Keratinocyte (primary cell): ENCODE measurements around the gene RNF13. TPM values are rescaled to one million over a fixed set of nuclear protein-coding genes. Genes with fewer than 3 reads are reported as not detected.

Source experiments
- DNase-seq: peaks from one replicate; pipeline ENCODE4 v3.0.0-alpha.2; 2011; ENCODE audit warnings: low read depth, missing footprints, low spot score
- FAIRE-seq: peaks from 2 replicates; lab custom pipeline; 2011; peaks lifted over from hg19 to GRCh38; lab: Jason Lieb, UNC
- H2AFZ ChIP-seq: 2 replicates; pipeline ENCODE4 v1.6.0; 2012; ENCODE audit warnings: low read length, control low read depth, inconsistent platforms; ENCODE audit not compliant: control insufficient read depth
- H3K27ac ChIP-seq: 2 replicates; pipeline ENCODE4 v1.5.1; 2011; ENCODE audit warnings: low read length; ENCODE audit not compliant: control insufficient read depth, insufficient read depth
- H3K27me3 ChIP-seq: 3 replicates; pipeline ENCODE4 v1.6.0; 2011; ENCODE audit warnings: low read length; ENCODE audit not compliant: control insufficient read depth, insufficient read depth; ENCODE audit errors: extremely low read depth
- H3K36me3 ChIP-seq, 2 experiments: 2 replicates in 1 of 2; 3 replicates in 1 of 2; pipeline ENCODE4 v1.5.1; 2011; ENCODE audit warnings: low read length in 2 of 2, mild to moderate bottlenecking in 1 of 2; ENCODE audit not compliant: control insufficient read depth in 2 of 2, insufficient read depth in 2 of 2; ENCODE audit errors: extremely low read depth in 1 of 2
- H3K4me1 ChIP-seq: 3 replicates; pipeline ENCODE4 v1.5.1; 2011; ENCODE audit warnings: low read length; ENCODE audit not compliant: control insufficient read depth, insufficient read depth; ENCODE audit errors: extremely low read depth
- H3K4me2 ChIP-seq: 3 replicates; pipeline ENCODE4 v1.6.0; 2011; ENCODE audit warnings: low read depth, low read length; ENCODE audit not compliant: control insufficient read depth, insufficient read depth; ENCODE audit errors: extremely low read depth
- H3K4me3 ChIP-seq, 3 experiments: fragments of 200-600 bp in 1 of 3; sonication (generic) in 1 of 3; 2 replicates in 2 of 3; 3 replicates in 1 of 3; pipeline ENCODE4 v1.5.1; 2011 to 2016; ENCODE audit warnings: low read length in 3 of 3, mild to moderate bottlenecking in 3 of 3, control low read depth in 2 of 3, inconsistent platforms in 1 of 3, low read depth in 1 of 3, mixed read lengths in 1 of 3, mixed run types in 1 of 3, moderate library complexity in 1 of 3; ENCODE audit not compliant: control insufficient read depth in 2 of 3, insufficient read depth in 2 of 3; ENCODE audit errors: extremely low read depth in 1 of 3
- H3K79me2 ChIP-seq: 2 replicates; pipeline ENCODE4 v1.6.0; 2012; ENCODE audit warnings: low read length; ENCODE audit not compliant: control insufficient read depth, insufficient read depth
- H3K9ac ChIP-seq: 3 replicates; pipeline ENCODE4 v1.6.0; 2011; ENCODE audit warnings: low read length; ENCODE audit not compliant: control insufficient read depth, insufficient read depth; ENCODE audit errors: extremely low read depth
- H3K9me1 ChIP-seq: 3 replicates; pipeline ENCODE4 v1.6.0; 2011; ENCODE audit warnings: low read length; ENCODE audit not compliant: control insufficient read depth, insufficient read depth; ENCODE audit errors: extremely low read depth
- H3K9me3 ChIP-seq: 2 replicates; pipeline ENCODE4 v1.5.1; 2012; ENCODE audit warnings: low read depth, low read length; ENCODE audit not compliant: control insufficient read depth
- H4K20me1 ChIP-seq: 3 replicates; pipeline ENCODE4 v1.6.0; 2011; ENCODE audit warnings: low read length; ENCODE audit not compliant: control insufficient read depth, insufficient read depth; ENCODE audit errors: extremely low read depth
- EZH2 ChIP-seq: IDR thresholded peaks from one replicate; pipeline ENCODE4 v1.6.1; 2012; ENCODE audit warnings: inconsistent platforms, mild to moderate bottlenecking, low read length, moderate library complexity
- dilution Hi-C: fragments of 300-500 bp; cut with MboI; formaldehyde crosslinking; loops from one replicate; pipeline ENCODE4 v1.7.0; 2020; ENCODE audit warnings: low sequenced_read_pairs; ENCODE audit not compliant: extremely low pct_ligation_motif_present
- polyA plus RNA-seq, 5 experiments: library from polyadenylated mRNA; depleted of rRNA in 3 of 5; stranded (reverse) in 3 of 5; stranded (forward) in 1 of 5; unstranded in 1 of 5; fragments of >200 nt; gene quantifications; 1 replicate in 1 of 5; 2 replicates in 3 of 5; 3 replicates in 1 of 5; pipeline versions ENCODE4 v1.2.1 to v1.2.3, GENCODE V29; 2011 to 2012; ENCODE audit warnings: missing spikeins in 2 of 5, low read depth in 1 of 5, low replicate concordance in 1 of 5
- TF ChIP-seq, protein P1 (sequence below), 3 experiments: IDR thresholded peaks in 1 of 3; conservative IDR thresholded peaks in 1 of 3; optimal IDR thresholded peaks in 1 of 3; 2 replicates in 2 of 3; 3 replicates in 1 of 3; pipeline versions ENCODE3 to v1.5.1; 2011; ENCODE audit warnings: low read length in 3 of 3, mild to moderate bottlenecking in 3 of 3, moderate library complexity in 2 of 3, control low read depth in 1 of 3, inconsistent platforms in 1 of 3; ENCODE audit not compliant: insufficient read depth in 2 of 3; ENCODE audit errors: extremely low read depth in 1 of 3

The RNF13 gene
- polyA plus RNA-seq, 1 donor (not counting 4 experiments of a cell fraction or from before 2014, with no cell fraction given), result 57.4 TPM

DNA sequence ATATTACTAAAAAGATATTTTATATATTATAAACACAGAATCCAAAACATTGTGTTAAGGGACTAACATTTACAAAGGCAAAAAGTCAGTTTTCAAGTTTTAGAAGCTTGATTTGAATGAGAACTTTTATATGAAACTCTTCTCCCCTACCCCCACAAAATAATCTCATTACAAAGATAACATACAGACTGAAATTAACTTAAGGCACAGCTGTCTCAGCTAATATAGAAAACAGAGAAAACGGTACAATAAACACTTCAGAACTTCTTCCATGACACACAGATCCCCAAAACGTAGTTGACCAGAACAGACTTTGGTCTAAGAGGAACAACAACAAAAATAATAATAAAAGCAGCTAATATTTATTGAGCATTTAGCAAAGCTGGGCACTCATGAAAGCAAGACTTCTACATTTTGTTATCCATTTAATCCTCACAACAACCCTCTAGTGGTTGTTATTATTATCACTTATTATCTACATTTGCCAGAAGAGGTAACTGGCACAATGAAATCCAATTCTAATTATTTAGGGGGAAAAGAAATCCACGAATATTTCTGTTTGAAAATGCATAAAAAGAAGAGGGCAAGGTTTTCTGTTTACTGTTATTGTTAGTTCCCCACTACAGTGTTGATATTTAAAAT, 89.6 kb downstream of the RNF13 start:
- DNase-seq (no peak), FAIRE-seq (no peak)
- TF ChIP-seq, protein P1, sequence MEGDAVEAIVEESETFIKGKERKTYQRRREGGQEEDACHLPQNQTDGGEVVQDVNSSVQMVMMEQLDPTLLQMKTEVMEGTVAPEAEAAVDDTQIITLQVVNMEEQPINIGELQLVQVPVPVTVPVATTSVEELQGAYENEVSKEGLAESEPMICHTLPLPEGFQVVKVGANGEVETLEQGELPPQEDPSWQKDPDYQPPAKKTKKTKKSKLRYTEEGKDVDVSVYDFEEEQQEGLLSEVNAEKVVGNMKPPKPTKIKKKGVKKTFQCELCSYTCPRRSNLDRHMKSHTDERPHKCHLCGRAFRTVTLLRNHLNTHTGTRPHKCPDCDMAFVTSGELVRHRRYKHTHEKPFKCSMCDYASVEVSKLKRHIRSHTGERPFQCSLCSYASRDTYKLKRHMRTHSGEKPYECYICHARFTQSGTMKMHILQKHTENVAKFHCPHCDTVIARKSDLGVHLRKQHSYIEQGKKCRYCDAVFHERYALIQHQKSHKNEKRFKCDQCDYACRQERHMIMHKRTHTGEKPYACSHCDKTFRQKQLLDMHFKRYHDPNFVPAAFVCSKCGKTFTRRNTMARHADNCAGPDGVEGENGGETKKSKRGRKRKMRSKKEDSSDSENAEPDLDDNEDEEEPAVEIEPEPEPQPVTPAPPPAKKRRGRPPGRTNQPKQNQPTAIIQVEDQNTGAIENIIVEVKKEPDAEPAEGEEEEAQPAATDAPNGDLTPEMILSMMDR (optimal IDR thresholded peaks at IDR 0.05 in 1 of 3, IDR thresholded peaks at IDR 0.05 in 1 of 3, conservative IDR thresholded peaks at IDR 0.05 in 1 of 3; ENCODE audit: extremely low read depth in 1 of 3, insufficient read depth in 2 of 3, low read length in 3 of 3), result peak in 2 of 3 experiments; percentile 17 to 26
- TF ChIP-seq EZH2, result no peak
- H3K27ac ChIP-seq, result no peak overlapping the region
- no peaks in the 10 kb centered on the region for H3K9me1 ChIP-seq
- no peaks in the 10 kb centered on the region for H3K9me3 ChIP-seq
- no peaks in the 10 kb centered on the region for H4K20me1 ChIP-seq
- no peak overlapping the region for H3K9ac ChIP-seq
- no peaks in the 10 kb centered on the region for H3K79me2 ChIP-seq
- no peak overlapping the region for H3K4me2 ChIP-seq
- no peaks in the 10 kb centered on the region for H3K36me3 ChIP-seq
- H2AFZ ChIP-seq, result no peak overlapping the region
- H3K4me1 ChIP-seq, result no peaks in the 10 kb centered on the region
- H3K4me3 ChIP-seq, result no peak overlapping the region
- dilution Hi-C loops, result no loop called here
- H3K27me3 ChIP-seq, result no peaks in the 10 kb centered on the region

DNA sequence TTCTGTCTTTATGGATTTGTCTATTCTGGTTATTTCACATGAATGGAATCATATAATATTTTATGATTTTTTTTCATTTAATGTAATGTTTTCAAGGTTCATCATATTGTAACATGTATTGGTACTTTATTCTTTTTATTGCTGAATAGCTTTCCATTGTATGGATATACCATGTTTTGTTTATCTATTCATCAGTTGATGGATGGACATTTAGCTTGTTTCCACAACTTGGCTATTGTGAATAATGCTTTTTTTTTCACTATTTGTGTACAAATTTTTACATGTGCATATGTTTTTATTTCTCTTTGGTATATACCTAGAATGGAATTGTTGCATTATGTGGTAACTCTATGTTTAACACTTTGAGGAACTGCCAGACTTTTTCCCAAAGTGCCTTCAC, 93.0 kb downstream of the RNF13 start:
- TF ChIP-seq, protein P1 (optimal IDR thresholded peaks at IDR 0.05 in 1 of 3, IDR thresholded peaks at IDR 0.05 in 1 of 3, conservative IDR thresholded peaks at IDR 0.05 in 1 of 3; ENCODE audit: extremely low read depth in 1 of 3, insufficient read depth in 2 of 3, low read length in 3 of 3), result no peak
- no peak for TF ChIP-seq EZH2

More for the DNA sequence above, 93.0 kb downstream of the RNF13 start:
- Histone ChIP-seq H2AFZ (no peak overlapping the region), H3K27me3 (no peaks in the 10 kb centered on the region), H3K9me3 (no peaks in the 10 kb centered on the region), H3K4me1 (no peaks in the 10 kb centered on the region), H4K20me1 (no peaks in the 10 kb centered on the region), H3K9me1 (no peaks in the 10 kb centered on the region), H3K36me3 (no peaks in the 10 kb centered on the region), H3K27ac (no peak overlapping the region), H3K79me2 (no peaks in the 10 kb centered on the region), H3K4me3 (no peak overlapping the region), H3K9ac (no peak overlapping the region), H3K4me2 (no peak overlapping the region)
- FAIRE-seq (no peak), DNase-seq (no peak)
- dilution Hi-C loops, result no loop called here
